Hematopoietic multipotent progenitor cell treated with erythropoietin and hydrocortisone succinate and interleukin-3 and kit ligand, for 15 days (in vitro differentiated cells): Measurements from ENCODE around the gene MGLL.

ENCODE experiments used
- DNase-seq: peaks from one replicate; pipeline ENCODE4 v3.0.0-alpha.2; 2015; ENCODE audit warnings: low spot score

Gene MGLL

GRCh38 chr3:127755305-127755681 lies 67.0 kb downstream of the MGLL start:
- no peak for DNase-seq

GRCh38 chr3:127754411-127755304 lies 67.7 kb downstream of the MGLL start:
- DNase-seq: no peak

- no peak for DNase-seq
These were observed 68.4 kb downstream of the MGLL start for GRCh38 chr3:127753898-127754410.

- no peak for DNase-seq
These were observed 69.0 kb downstream of the MGLL start for GRCh38 chr3:127753338-127753737.

- DNase-seq: no peak
These were observed 70.5 kb downstream of the MGLL start for GRCh38 chr3:127751782-127752181.

- no peak for DNase-seq
These were observed 71.1 kb downstream of the MGLL start for GRCh38 chr3:127751163-127751621.

GRCh38 chr3:127750226-127751031 lies 71.9 kb downstream of the MGLL start:
- no peak for DNase-seq

- DNase-seq: no peak
These were observed 72.5 kb downstream of the MGLL start for GRCh38 chr3:127749787-127750225.

- no peak for DNase-seq
These were observed 73.0 kb downstream of the MGLL start for GRCh38 chr3:127749361-127749760.

GRCh38 chr3:127748754-127749327 lies 73.5 kb downstream of the MGLL start:
- no peak for DNase-seq

GRCh38 chr3:127747751-127748521 lies 74.4 kb downstream of the MGLL start:
- no peak for DNase-seq

GRCh38 chr3:127747066-127747465 lies 75.2 kb downstream of the MGLL start:
- DNase-seq: no peak

GRCh38 chr3:127746400-127747057 lies 75.8 kb downstream of the MGLL start:
- DNase-seq: no peak

- DNase-seq: no peak
These were observed 76.5 kb downstream of the MGLL start for GRCh38 chr3:127745656-127746399.

- no peak for DNase-seq
These were observed 77.4 kb downstream of the MGLL start for GRCh38 chr3:127744875-127745274.

GRCh38 chr3:127744253-127744815 lies 78.0 kb downstream of the MGLL start:
- no peak for DNase-seq

- no peak for DNase-seq
These were observed 78.7 kb downstream of the MGLL start for GRCh38 chr3:127743351-127744252.

- DNase-seq: no peak
These were observed 79.7 kb downstream of the MGLL start for GRCh38 chr3:127742580-127742979.

- DNase-seq: no peak
These were observed 80.6 kb downstream of the MGLL start for GRCh38 chr3:127741690-127742089.
